GM12875 (cell line): ENCODE results near the gene STK11.

Experiments used
- H3K4me3 ChIP-seq: one replicate; pipeline ENCODE4 v1.5.1; 2011; ENCODE audit warnings: low read depth, low read length, control low read depth
- TF ChIP-seq, protein P1 (sequence below): IDR thresholded peaks from 2 replicates; pipeline ENCODE4 v1.5.1; 2011; ENCODE audit warnings: low read depth, mild to moderate bottlenecking, control low read depth, inconsistent platforms, low read length, moderate library complexity, borderline replicate concordance; ENCODE audit not compliant: insufficient read depth

Gene STK11

DNA sequence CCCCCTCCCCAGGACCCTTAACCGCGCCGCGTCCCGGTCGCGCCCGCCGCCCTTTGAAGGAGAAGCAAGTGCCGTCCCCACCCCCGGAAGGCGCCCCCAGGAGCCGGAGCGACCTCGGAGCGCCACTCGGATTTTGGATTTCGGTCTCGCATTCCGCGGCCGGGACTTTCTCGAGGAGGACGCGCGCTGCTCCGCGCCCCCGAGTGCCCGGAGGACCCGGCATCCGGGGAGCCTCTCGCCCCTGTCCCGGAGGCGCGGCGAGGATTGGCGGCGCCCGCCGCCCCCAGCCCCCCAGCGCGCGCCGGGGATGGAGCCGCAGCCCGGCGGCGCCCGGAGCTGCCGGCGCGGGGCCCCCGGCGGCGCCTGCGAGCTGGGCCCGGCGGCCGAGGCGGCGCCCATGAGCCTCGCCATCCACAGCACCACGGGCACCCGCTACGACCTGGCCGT, 44.4 kb downstream of the STK11 start:
- peak overlapping the region; percentile 73 for H3K4me3 ChIP-seq
- TF ChIP-seq, protein P1, sequence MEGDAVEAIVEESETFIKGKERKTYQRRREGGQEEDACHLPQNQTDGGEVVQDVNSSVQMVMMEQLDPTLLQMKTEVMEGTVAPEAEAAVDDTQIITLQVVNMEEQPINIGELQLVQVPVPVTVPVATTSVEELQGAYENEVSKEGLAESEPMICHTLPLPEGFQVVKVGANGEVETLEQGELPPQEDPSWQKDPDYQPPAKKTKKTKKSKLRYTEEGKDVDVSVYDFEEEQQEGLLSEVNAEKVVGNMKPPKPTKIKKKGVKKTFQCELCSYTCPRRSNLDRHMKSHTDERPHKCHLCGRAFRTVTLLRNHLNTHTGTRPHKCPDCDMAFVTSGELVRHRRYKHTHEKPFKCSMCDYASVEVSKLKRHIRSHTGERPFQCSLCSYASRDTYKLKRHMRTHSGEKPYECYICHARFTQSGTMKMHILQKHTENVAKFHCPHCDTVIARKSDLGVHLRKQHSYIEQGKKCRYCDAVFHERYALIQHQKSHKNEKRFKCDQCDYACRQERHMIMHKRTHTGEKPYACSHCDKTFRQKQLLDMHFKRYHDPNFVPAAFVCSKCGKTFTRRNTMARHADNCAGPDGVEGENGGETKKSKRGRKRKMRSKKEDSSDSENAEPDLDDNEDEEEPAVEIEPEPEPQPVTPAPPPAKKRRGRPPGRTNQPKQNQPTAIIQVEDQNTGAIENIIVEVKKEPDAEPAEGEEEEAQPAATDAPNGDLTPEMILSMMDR: no peak

DNA sequence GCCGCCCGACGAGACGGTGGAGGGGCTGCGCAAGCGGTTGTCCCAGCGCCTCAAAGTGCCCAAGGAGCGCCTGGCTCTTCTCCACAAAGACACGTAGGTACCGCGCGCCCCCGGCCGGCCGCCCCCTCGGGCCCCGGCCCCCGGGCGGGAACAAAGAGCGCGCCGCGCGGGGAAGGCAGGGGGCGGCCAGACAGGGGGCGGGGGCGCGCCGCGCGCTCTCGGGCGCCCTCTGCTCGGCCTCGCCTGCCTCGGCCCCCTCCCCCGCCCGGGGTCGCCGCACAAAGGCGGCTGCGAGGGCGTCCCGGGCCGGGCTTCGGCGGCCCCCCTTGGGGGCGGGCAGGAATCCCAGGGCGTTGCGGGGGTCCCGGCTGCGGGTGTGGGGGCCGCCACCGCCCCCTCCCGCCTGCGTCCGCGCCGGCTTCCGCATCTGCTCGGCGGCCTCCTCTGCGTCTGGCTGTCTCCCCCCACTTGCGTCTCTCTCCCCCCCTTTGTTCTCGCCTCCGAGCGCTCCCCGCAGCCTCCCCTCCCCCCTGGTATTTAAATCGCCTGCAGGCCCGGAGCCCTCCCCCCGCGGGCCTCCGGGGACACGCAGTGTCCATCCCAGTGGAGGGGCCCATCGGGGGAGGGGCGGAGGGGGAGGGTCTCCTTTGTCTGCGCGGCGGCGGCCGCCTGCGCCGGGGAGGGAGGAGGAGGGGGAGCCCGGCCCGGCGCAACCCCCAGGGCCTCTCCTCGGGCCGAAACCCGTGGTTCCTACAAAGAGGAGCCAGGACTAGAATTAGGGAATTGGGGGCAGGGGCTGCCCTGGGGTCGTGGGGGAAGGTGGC, 45.1 kb downstream of the STK11 start:
- TF ChIP-seq, protein P1: no peak
- H3K4me3 ChIP-seq: peak overlapping the region; percentile 73

DNA sequence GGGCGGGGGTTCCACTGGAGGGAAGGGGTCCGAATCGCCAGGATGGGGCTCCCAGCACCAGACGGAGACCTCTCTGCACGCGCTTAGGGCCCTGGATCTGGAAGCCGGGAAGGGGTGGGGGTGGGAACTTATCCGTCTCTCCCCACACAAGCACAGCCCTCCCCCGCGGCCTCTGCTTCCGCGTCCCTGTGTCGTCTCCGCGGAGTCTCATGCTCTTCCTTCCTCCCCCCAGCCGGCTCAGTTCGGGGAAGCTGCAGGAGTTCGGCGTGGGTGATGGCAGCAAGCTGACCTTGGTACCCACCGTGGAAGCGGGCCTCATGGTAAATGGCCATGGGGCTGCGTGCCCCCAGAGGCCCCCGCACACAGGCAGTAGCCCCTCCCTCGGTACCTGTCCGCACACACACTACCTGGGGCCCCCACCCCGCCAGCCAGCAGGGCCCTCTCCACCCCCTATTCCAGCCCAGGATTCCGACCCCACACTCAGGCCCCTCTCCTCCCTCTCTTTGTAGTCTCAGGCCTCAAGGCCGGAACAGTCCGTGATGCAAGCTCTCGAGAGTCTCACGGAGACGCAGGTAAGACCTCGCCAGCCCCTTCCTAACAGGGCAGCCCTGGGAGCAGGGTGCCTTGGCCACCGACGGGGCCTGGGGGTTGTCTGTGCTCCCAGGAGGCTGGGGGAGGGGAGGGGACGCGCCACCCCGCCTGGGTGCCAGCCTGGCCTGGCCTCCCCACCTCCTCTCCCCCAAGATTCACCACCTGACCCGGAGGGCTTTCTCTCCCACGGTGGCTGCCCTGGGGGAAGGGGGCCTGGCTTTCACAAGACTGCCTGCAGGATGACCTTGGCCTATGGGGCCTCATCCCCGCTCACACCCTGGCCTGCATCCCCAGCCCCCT, 46.0 kb downstream of the STK11 start:
- H3K4me3 ChIP-seq: peak overlapping the region; percentile 73
- TF ChIP-seq, protein P1: no peak

DNA sequence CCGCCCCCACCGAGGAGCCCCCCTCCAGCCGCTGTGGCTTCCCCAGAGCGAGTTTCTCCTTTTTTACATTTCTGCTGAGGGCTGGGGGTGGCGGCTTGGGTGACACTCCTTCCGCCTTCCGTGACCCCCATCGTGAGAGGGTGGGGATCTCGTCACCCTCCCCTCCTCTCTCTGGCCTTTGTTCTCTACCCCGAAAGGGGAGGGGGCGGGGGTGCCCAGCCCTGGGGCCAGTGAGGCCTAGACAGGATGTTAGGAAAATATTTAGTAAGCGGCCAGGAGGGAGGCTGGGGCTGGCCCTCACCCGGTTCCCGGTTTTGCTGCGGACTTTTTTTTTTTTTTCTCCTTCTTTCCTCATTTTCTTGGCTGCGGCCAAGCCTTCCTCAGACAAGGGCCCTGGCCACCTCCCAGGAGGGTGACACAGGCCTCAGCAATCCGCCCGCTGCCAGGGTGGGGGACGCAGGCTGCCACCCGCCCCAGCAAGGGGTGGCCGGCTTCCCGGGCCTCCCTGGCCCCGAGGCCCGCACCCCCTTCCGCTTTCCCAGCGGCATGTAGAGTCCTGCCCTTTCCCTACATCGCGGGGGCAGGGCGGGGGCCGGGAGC, 46.7 kb downstream of the STK11 start:
- TF ChIP-seq, protein P1: no peak
- H3K4me3 ChIP-seq: peak overlapping the region; percentile 73

DNA sequence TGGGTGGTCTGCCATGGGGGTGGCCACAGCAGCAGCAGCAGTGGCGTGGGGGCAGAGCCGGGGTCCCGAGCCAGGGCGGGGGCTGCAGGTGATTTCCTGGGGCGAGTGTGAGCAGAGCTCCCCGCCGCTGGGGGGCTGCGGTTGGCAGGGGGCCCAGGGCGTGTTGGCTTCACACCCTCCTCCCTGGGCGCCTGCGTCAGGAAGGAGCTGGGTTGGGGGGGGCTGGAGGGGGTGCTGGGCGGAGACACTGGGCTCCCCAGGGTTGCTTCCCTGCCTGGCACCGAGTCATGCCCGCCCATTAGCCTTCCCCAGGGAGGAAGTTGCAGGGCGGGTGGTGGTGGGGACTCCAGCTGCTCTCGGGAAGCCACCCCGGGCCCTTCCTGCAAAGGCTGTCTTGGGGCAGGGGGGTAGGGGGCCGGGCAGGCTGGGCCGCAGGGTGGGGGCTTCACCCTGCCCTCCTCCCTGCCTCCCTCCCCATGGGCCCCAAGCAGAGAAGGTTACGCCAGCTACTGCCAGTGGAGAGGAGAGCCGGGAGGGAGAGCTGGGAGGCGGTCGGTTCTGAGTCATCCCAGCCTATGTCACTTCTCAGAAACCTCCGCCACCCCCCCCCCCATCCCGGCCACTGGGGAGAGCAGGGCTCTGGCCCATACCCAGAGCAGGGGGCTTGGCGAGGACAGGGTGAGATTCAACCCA, 47.4 kb downstream of the STK11 start:
- TF ChIP-seq, protein P1: 0 out of 2 replicates have a peak, but pooled peaks have one; percentile 10
- H3K4me3 ChIP-seq: peak overlapping the region; percentile 73

DNA sequence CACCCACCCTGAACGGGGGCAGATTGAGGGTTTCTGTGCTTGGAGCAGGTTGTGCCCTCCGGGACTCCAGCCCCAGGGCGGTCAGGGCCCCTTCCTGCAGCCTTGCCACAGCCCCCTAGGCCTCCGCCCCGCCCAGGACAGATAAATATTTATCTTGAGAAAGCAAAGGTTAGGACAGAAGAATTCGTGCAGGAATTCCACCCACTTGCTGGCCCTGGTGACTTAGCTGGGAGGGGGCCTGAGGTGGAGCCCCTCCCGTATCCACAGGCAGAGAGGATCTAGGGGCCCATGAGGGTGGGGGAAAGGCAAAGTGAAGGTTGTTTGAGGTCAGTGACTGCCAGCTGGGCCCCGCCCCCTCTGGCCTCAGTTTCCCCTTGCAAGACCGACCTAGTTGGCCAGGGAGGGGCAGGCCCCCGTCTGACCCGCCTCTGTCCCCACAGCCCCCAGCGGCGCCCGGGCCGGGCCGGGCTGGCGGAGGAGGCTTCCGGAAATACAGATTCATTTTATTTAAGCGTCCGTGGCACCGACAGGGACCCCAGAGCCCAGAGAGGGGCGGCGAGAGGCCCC, 48.0 kb downstream of the STK11 start:
- TF ChIP-seq, protein P1: no peak
- no peak overlapping the region for H3K4me3 ChIP-seq
